ENCODE results near the gene GGCX.

Gene GGCX

DNA sequence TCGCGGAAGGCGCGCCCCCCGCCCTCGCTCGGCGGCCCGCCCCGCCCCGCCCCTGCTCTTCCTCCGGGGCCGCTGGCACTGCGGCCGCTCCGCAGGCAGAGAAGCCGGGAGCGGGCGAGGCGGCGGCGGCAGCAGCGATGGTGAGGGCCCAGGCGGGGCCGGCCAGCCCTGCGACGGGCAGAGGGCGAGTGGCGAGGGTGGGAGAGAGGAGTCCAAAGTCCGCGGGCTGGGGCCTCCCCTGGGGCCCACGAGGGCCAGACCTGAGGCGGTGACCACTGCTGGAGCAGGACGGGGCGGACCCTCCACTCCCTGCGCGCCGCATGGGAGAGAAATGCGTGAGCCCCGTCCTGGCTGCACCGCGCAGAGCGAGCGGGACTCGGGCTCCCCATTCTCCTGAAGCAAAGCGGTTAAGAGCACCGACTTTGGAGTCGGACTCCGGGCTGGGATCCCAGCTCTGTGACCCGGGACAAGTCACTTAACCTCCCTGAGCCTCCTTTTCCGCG lies 23.1 kb upstream of the GGCX start, which contains the start of gene VAMP5:
Gene VAMP5, plus strand, starts transcription at position 78 of the 503 bp plus-strand sequence. Its CDS starts 60 bp downstream, at position 138.
- Histone ChIP-seq H3K27me3 (ENCODE audit: control insufficient read depth, insufficient read depth, low read length, poor library complexity, severe bottlenecking) (peaks cover 35% of the 10 kb centered on the region), H3K36me3 (ENCODE audit: control insufficient read depth, insufficient read depth, low read length) (no peaks in the 10 kb centered on the region), H3K4me3 (ENCODE audit: insufficient read depth, low read depth, low read length) (peak within 1 kb of the TSS; percentile 10), H3K4me1 (ENCODE audit: control insufficient read depth, insufficient read depth, low read length) (peaks cover 9% of the 10 kb centered on the region), H3K9me3 (ENCODE audit: control insufficient read depth, low read length) (no peaks in the 10 kb centered on the region), H3K27ac (ENCODE audit: insufficient read depth, low read depth, low read length, poor library complexity, severe bottlenecking) (no peak within 1 kb of the TSS)
- WGBS, 2 experiments: 52 to 54% methylated on average over 52 of the region's 52 CpGs

- 70 to 72% methylated on average over 16 of the region's 16 CpGs for WGBS, 2 experiments
- Histone ChIP-seq H3K27ac (ENCODE audit: insufficient read depth, low read depth, low read length, poor library complexity, severe bottlenecking) (no peak overlapping the region), H3K4me3 (ENCODE audit: insufficient read depth, low read depth, low read length) (no peak overlapping the region)
These were observed 22.5 kb upstream of the GGCX start for GRCh38 chr2:85583667-85584353.

GRCh38 chr2:85582492-85582891 lies 21.2 kb upstream of the GGCX start:
- H3K27me3 ChIP-seq (ENCODE audit: control insufficient read depth, insufficient read depth, low read length, poor library complexity, severe bottlenecking): peaks cover 39% of the 10 kb centered on the region
- WGBS, 2 experiments: 85 to 91% methylated on average over 1 of the region's 1 CpG
- no peak overlapping the region for H3K27ac ChIP-seq (ENCODE audit: insufficient read depth, low read depth, low read length, poor library complexity, severe bottlenecking)
- H3K4me3 ChIP-seq (ENCODE audit: insufficient read depth, low read depth, low read length): no peak overlapping the region
- H3K9me3 ChIP-seq (ENCODE audit: control insufficient read depth, low read length): no peaks in the 10 kb centered on the region
- H3K36me3 ChIP-seq (ENCODE audit: control insufficient read depth, insufficient read depth, low read length): no peaks in the 10 kb centered on the region
- peaks cover 27% of the 10 kb centered on the region for H3K4me1 ChIP-seq (ENCODE audit: control insufficient read depth, insufficient read depth, low read length)

More at GRCh38 chr2:85583667-85584353, 22.5 kb upstream of the GGCX start:
- Histone ChIP-seq H3K4me1 (ENCODE audit: control insufficient read depth, insufficient read depth, low read length) (peaks cover 15% of the 10 kb centered on the region), H3K36me3 (ENCODE audit: control insufficient read depth, insufficient read depth, low read length) (no peaks in the 10 kb centered on the region), H3K27me3 (ENCODE audit: control insufficient read depth, insufficient read depth, low read length, poor library complexity, severe bottlenecking) (peaks cover 35% of the 10 kb centered on the region), H3K9me3 (ENCODE audit: control insufficient read depth, low read length) (no peaks in the 10 kb centered on the region)

GRCh38 chr2:85580206-85580605 lies 18.9 kb upstream of the GGCX start:
- Histone ChIP-seq H3K4me3 (ENCODE audit: insufficient read depth, low read depth, low read length) (no peak overlapping the region), H3K27me3 (ENCODE audit: control insufficient read depth, insufficient read depth, low read length, poor library complexity, severe bottlenecking) (peaks cover 32% of the 10 kb centered on the region), H3K4me1 (ENCODE audit: control insufficient read depth, insufficient read depth, low read length) (peaks cover 27% of the 10 kb centered on the region), H3K9me3 (ENCODE audit: control insufficient read depth, low read length) (no peaks in the 10 kb centered on the region), H3K36me3 (ENCODE audit: control insufficient read depth, insufficient read depth, low read length) (no peaks in the 10 kb centered on the region), H3K27ac (ENCODE audit: insufficient read depth, low read depth, low read length, poor library complexity, severe bottlenecking) (no peak overlapping the region)
- WGBS, 2 experiments: 85 to 90% methylated on average over 3 of the region's 3 CpGs

GRCh38 chr2:85579266-85579935 lies 18.1 kb upstream of the GGCX start:
- Histone ChIP-seq H3K27me3 (ENCODE audit: control insufficient read depth, insufficient read depth, low read length, poor library complexity, severe bottlenecking) (peaks cover 24% of the 10 kb centered on the region), H3K4me1 (ENCODE audit: control insufficient read depth, insufficient read depth, low read length) (peaks cover 27% of the 10 kb centered on the region), H3K9me3 (ENCODE audit: control insufficient read depth, low read length) (no peaks in the 10 kb centered on the region), H3K27ac (ENCODE audit: insufficient read depth, low read depth, low read length, poor library complexity, severe bottlenecking) (peak overlapping the region; percentile 52), H3K36me3 (ENCODE audit: control insufficient read depth, insufficient read depth, low read length) (no peaks in the 10 kb centered on the region), H3K4me3 (ENCODE audit: insufficient read depth, low read depth, low read length) (no peak overlapping the region)
- 19 to 27% methylated on average over 6 of the region's 6 CpGs for WGBS, 2 experiments

GRCh38 chr2:85578243-85579180 lies 17.2 kb upstream of the GGCX start:
- Histone ChIP-seq H3K27me3 (ENCODE audit: control insufficient read depth, insufficient read depth, low read length, poor library complexity, severe bottlenecking) (peaks cover 15% of the 10 kb centered on the region), H3K9me3 (ENCODE audit: control insufficient read depth, low read length) (no peaks in the 10 kb centered on the region), H3K4me1 (ENCODE audit: control insufficient read depth, insufficient read depth, low read length) (peaks cover 27% of the 10 kb centered on the region), H3K4me3 (ENCODE audit: insufficient read depth, low read depth, low read length) (no peak overlapping the region), H3K27ac (ENCODE audit: insufficient read depth, low read depth, low read length, poor library complexity, severe bottlenecking) (peak overlapping the region; percentile 39), H3K36me3 (ENCODE audit: control insufficient read depth, insufficient read depth, low read length) (no peaks in the 10 kb centered on the region)
- WGBS, 2 experiments: 64 to 65% methylated on average over 19 of the region's 19 CpGs

DNA sequence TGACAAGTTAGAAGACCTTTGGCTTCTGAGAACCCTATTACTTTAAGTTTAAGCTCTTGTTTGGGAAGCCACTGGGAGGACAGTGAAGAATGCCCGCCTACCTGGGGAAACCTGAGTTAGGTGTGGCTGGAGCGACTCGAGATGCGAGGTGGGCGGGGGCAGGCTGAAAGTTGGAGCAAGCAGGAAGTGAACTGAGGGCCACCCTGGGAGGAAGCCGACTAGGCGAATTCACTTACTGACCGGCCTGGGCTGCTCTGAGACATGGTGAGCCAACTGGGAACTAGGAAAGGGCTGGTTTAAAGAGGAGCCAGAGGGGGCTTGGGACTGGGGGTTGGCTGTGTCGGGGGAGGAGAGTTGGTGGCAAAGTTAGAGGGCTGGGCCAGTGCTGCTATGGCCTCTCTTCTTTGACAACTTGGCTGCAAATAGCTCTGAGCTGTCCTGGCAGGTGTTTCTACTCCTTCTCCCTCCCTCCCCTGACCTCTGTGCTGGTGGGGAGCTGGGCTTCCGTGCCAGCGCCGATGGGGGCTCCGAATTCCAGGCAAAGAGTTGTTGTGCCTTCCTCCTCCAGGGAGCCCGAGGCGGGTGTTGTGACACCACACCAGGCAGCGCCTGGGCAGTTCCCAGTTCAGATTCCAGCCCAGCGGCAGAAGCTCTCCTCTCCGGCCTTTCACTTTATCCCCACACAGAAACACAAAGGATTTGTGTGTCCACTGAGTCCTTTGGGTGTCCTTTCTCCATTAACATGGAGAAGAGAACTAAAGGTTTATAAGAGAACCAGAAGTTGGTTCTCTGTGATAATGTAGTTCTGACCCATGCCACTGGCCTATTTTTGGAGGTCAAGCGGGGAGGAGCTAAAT lies 16.3 kb upstream of the GGCX start, which contains the start of gene VAMP8:
Gene VAMP8, plus strand, starts transcription at position 201 of the 857 bp plus-strand sequence. Its CDS starts 61 bp downstream, at position 262.
- 23 to 24% methylated on average over 19 of the region's 19 CpGs for WGBS, 2 experiments
- no peaks in the 10 kb centered on the region for H3K9me3 ChIP-seq (ENCODE audit: control insufficient read depth, low read length)
- H3K27me3 ChIP-seq (ENCODE audit: control insufficient read depth, insufficient read depth, low read length, poor library complexity, severe bottlenecking): peaks cover 9% of the 10 kb centered on the region
- H3K36me3 ChIP-seq (ENCODE audit: control insufficient read depth, insufficient read depth, low read length): no peaks in the 10 kb centered on the region
- H3K4me1 ChIP-seq (ENCODE audit: control insufficient read depth, insufficient read depth, low read length): peaks cover 27% of the 10 kb centered on the region
- H3K27ac ChIP-seq (ENCODE audit: insufficient read depth, low read depth, low read length, poor library complexity, severe bottlenecking): no peak within 1 kb of the TSS
- no peak within 1 kb of the TSS for H3K4me3 ChIP-seq (ENCODE audit: insufficient read depth, low read depth, low read length)

DNA sequence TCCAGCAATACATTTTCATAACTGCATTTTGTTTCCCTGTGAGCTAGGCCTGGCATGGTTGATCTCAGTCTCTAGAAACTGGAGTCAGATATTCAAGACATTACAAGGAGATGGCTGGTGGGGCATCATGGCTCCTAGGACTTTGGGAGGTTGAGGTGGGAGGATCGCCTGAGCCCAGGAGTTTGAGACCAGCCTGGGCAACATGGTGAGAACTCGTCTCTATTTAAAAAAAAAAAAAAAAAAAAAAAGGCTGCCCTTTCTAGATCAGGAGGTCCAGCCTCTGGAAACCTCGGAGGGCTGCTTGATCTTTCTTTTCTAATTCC lies 15.7 kb upstream of the GGCX start:
- no peaks in the 10 kb centered on the region for H3K36me3 ChIP-seq (ENCODE audit: control insufficient read depth, insufficient read depth, low read length)
- H3K4me1 ChIP-seq (ENCODE audit: control insufficient read depth, insufficient read depth, low read length): peaks cover 27% of the 10 kb centered on the region
- H3K9me3 ChIP-seq (ENCODE audit: control insufficient read depth, low read length): no peaks in the 10 kb centered on the region
- H3K27ac ChIP-seq (ENCODE audit: insufficient read depth, low read depth, low read length, poor library complexity, severe bottlenecking): no peak overlapping the region
- no peak overlapping the region for H3K4me3 ChIP-seq (ENCODE audit: insufficient read depth, low read depth, low read length)
- H3K27me3 ChIP-seq (ENCODE audit: control insufficient read depth, insufficient read depth, low read length, poor library complexity, severe bottlenecking): peaks cover 12% of the 10 kb centered on the region
- WGBS, 2 experiments: 61 to 70% methylated on average over 3 of the region's 3 CpGs

- H3K9me3 ChIP-seq (ENCODE audit: control insufficient read depth, low read length): no peaks in the 10 kb centered on the region
- peaks cover 25% of the 10 kb centered on the region for H3K27me3 ChIP-seq (ENCODE audit: control insufficient read depth, insufficient read depth, low read length, poor library complexity, severe bottlenecking)
- WGBS, 2 experiments: 91 to 92% methylated on average over 8 of the region's 8 CpGs
- peaks cover 27% of the 10 kb centered on the region for H3K4me1 ChIP-seq (ENCODE audit: control insufficient read depth, insufficient read depth, low read length)
- H3K27ac ChIP-seq (ENCODE audit: insufficient read depth, low read depth, low read length, poor library complexity, severe bottlenecking): no peak overlapping the region
- no peak overlapping the region for H3K4me3 ChIP-seq (ENCODE audit: insufficient read depth, low read depth, low read length)
- H3K36me3 ChIP-seq (ENCODE audit: control insufficient read depth, insufficient read depth, low read length): no peaks in the 10 kb centered on the region
These were observed 14.4 kb upstream of the GGCX start for GRCh38 chr2:85575739-85576138.

Data from ectodermal cell (in vitro differentiated cells).